Ecto neural progenitor cell (in vitro differentiated cells): ENCODE results near the gene GRIA2.
"Not testable (repeated sequence)": the region's sequence is repeated elsewhere in the genome, so short reads cannot be mapped to it uniquely, and the experiment has no call there.

Experiments
- DNase-seq: peaks from one replicate; pipeline ENCODE4 v3.0.0-alpha.2; 2018; ENCODE audit warnings: low spot score

GRIA2 gene

DNA sequence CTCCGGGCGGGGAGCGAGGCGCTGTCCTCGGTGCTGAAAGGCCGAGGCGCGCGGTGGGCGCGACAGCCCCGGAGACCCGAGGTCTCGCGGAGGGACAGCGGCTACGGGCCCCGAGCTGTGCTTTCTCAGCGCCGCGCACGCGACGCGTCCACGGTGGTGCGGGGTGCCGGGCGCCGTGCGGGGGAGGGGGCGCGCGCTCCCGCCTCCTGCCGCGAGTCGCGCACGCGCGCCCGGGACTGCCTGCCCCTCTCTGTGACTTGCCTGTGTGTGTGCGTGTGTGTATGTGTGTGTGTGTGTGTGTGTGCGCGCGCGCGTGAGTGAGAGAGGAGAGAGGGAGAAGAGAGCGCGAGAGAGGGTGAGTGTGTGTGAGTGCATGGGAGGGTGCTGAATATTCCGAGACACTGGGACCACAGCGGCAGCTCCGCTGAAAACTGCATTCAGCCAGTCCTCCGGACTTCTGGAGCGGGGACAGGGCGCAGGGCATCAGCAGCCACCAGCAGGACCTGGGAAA, at the start of gene GRIA2:
TSS of gene GRIA2 (plus strand) at position 358 of the 511 bp plus-strand sequence. CDS start 315 bp downstream, outside the sequence.
- DNase-seq, result peak; percentile 91

DNA sequence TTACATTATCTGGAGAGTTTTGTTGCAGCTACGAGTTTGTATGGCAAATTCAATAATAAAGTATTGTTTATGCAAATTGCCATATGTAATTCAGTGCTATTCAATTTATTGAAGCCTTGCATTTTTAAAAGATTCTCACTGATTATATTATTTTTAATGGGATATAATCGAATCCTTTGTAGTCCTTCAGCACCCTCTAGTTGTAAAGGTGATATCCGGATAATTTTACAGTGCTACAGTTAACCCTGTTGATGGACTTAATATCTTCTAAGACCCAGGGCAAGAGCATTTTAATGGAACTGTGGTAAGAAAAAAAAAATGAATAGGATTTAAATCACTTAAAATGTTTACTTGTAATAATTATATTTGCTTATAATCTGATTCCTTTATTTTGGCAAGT, 48.5 kb upstream of the GRIA2 start:
- no peak for DNase-seq

DNA sequence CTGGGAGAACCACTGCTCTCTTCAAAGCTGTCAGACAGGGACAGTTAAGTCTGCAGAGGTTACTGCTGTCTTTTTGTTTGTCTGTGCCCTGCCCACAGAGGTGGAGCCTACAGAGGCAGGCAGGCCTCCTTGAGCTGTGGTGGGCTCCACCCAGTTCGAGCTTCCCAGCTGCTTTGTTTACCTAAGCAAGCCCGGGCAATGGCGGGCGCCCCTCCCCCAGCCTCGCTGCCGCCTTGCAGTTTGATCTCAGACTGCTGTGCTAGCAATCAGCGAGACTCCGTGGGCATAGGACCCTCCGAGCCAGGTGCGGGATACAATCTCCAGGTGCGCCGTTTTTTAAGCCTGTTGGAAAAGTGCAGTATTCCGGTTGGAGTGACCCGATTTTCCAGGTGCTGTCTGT, 40.3 kb upstream of the GRIA2 start:
- not testable (repeated sequence) for DNase-seq

DNA sequence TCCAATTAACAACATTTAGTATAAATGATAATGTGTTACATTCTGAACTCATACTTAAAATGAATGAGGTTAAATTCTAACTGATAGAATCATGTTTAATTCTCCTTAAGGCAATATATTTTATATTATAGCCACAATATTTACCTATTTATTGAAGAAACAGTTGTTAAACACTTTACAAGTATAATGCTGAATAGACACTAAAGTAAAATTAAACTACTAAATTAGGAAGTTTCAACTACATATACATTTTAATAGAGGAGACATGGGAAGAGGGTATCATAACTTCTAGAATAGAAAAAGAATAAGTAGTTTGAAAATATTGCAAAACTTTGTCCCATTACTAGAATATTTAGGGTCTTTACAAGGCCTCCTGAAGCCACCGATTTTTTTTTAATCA, 36.2 kb upstream of the GRIA2 start:
- no peak for DNase-seq

GRCh38 chr4:157185363-157185762, 35.2 kb upstream of the GRIA2 start:
- DNase-seq, result no peak

DNA sequence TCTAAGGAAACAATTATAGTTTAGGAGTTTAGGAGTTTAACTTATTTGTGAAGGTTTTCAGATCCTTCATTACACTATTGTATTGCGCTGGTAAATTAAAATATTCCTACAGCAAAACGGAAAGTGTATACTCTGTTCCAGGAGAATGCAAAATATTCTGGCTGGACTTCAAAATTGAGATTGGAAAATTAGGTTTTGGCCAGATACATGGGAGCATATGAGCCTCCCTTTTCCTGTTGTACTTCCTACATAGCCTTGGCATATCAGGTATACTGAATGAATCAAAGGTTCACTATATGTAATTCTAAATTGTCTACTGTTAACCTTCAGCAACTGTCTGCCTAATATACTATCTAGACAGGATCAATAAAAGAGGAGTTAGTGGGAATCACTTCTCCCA, 25.2 kb upstream of the GRIA2 start:
- no peak for DNase-seq

- DNase-seq, result no peak
Measured at GRCh38 chr4:157196046-157196445, 24.5 kb upstream of the GRIA2 start.

DNA sequence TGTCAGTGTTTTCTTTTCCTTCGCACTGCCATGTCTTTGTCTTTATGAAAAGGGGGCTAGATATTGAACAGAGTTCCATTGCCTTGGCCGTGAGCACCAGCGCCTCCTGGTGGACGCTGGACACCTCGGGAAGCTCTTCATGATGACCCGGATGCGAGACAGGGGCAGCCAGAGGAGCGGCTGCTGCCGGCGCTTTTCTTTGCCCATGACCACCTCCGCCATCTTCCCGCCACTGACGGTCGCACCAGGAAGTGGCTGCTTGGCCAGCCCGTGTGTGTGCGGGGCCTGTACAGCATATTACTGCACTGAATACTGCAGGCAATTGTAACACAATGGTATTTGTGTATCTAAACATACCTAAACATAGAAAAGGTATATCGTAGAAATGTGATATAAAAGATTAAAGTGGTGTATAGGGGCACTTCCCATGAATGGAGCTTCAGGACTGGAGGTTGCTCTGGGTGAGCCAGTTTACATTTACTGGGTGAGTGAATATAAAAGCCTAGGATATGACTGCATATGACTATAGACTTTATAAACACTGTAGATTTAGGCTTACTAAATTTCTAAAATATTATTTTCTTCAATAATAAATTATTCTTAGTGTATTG, 15.8 kb upstream of the GRIA2 start:
- DNase-seq, result peak; percentile 56

- DNase-seq, result no peak
Measured at GRCh38 chr4:157217708-157218107, 2.8 kb upstream of the GRIA2 start.

GRCh38 chr4:157219711-157220370, 687 bp upstream of the GRIA2 start:
- no peak for DNase-seq

DNA sequence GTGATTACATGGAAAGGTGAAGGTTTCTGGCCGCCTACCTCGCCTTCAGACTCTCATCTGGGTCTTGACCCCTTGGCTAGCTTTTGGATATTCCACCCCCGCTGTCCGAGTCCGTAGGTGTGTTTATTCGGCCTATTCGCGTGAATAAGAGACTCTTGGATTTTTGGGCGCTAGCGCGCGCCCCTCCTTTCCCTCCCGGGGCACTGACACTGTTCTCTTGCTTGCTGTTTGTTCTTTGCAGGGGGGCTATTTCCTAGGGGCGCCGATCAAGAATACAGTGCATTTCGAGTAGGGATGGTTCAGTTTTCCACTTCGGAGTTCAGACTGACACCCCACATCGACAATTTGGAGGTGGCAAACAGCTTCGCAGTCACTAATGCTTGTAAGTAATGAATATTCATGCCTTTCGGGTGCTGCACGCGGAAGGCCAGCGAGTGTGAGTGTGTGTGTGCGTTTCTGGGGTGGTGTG, 932 bp downstream of the GRIA2 start:
- no peak for DNase-seq

GRCh38 chr4:157221895-157222770, 1.6 kb downstream of the GRIA2 start:
- DNase-seq, result peak; percentile 79

DNA sequence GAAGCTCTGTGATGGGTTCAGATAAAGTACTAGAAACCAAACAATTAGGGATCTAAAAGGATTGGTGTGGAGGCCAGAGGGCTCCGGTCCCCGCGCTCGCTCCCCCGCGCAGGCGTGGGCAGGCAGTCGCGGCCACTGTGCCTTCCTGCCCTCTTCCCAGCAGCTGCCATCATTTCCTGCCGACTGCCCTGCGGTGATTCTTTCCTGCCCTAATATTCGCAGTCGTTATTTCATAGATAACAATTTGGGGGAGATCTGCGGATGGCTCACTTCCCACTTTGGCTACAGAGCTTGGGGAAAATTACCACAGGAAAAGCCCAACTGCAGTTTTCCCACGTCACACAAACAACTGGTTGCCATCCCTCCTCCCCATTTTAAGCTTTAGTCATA, 2.2 kb downstream of the GRIA2 start:
- no peak for DNase-seq

GRCh38 chr4:157223456-157223855, 2.9 kb downstream of the GRIA2 start:
- no peak for DNase-seq

DNA sequence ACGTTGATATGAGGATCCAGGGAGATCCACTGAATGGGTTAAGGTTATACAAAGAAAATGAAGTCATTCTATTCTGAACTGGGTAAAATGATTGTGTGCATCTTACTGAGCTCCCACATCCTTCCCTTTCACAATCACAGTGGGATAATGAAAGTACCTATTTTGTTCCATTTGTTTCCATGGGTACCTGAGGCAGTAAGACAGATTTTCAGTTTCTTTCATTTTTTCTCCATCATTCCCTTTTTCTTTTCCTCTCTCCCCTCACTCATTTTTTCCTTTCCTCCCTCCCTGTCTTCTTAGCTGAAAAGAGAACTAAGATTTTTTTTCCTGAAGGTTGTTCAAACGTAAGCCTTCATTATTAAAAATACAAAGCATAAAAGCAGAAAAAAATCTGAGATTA, 4.6 kb downstream of the GRIA2 start:
- no peak for DNase-seq

GRCh38 chr4:157226035-157226434, 5.5 kb downstream of the GRIA2 start:
- DNase-seq, result no peak

- no peak for DNase-seq
Measured at GRCh38 chr4:157226601-157227000, 6.1 kb downstream of the GRIA2 start.

DNA sequence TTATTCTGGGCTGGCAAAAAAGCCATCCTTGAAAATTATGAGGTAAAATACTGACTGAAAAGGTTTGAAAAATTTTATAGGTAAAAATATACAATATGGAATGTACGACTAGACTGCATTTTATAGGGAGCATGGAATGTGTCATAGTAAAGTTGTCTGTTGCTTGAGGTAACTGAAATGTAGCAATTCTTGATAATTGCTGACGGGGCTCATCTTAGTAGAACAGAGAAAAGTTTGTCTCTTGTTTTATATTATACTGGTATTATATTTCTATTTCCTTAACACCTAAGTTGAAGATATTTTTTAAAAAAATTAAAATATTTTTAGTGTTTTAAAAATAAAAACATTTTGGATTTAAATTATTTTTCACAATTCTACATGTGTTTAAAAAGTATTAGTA, 11.0 kb downstream of the GRIA2 start:
- DNase-seq, result no peak

DNA sequence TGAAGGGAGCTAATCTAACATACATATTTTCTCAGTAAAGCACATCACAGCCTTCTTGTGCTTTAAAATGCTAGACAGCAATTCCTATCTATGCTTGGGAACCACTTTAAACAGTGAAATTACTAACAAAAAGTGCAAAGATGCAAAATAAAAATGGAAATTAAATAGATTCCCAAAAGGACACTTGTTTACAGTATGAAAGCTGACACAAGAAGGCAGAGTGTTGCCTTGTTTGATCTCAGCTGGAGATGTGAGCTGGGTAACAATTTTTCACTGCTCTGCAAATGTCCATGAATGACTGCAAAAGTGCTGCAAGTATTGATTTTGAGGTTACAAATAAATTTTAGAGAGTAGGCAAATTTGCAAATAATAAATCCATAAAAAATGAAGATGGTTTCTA, 22.3 kb downstream of the GRIA2 start:
- no peak for DNase-seq

GRCh38 chr4:157244348-157244747, 23.8 kb downstream of the GRIA2 start:
- no peak for DNase-seq

DNA sequence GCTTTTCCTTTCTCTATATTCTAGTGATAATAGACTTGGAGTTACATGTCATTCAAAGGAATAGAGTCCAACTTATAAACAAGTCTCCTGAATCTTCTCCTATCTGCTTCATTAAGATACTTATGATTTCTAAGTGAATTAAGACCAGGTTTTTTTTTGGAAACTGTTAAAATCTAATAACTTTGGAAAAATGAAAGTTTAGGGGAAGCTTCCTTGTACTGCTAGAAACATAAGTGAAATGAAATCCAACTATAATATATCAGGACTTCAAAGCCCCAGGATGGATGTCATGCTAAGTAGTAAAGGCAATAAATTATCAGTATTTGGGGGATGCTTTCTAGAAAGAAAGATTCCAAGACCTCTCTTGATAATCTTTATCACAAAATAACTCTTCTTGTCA, 24.8 kb downstream of the GRIA2 start:
- no peak for DNase-seq

- DNase-seq, result no peak
Measured at GRCh38 chr4:157246964-157247363, 26.4 kb downstream of the GRIA2 start.

DNA sequence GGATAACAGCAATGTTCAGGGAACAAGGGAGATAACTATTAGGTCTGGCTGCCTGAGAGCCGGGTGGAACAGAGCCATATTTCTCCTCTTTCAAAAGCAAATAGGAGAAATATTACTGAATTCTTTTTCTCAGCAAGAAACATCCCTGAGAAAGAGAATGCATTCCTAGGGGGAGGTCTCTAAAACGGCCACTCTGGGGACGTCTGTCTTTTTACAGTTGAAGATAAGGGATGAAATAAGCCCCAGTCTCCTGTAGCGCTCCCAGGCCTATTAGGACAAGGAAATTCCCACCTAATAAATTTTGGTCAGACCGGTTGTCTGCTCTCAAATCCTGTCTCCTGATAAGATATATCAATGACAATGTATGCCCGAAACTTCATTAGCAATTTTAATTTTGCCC, 37.6 kb downstream of the GRIA2 start:
- DNase-seq, result not testable (repeated sequence)
